Stimulated activated CD4-positive, alpha-beta T cell treated with anti-CD3 and anti-CD28 coated beads, Interleukin-4, amount 100 ng/mL, for 4 hours (primary cell): ENCODE data around the gene SCFD2.

ENCODE experiments used
- DNase-seq, 2 experiments: peaks; one replicate each; pipeline ENCODE4 v3.0.0-alpha.2; 2020

Gene SCFD2

GRCh38 chr4:53132132-53132891 is 233.5 kb downstream of the SCFD2 start:
- no peak for DNase-seq

GRCh38 chr4:53131562-53131925 is 234.3 kb downstream of the SCFD2 start:
- DNase-seq, result no peak

GRCh38 chr4:53130896-53131561 is 234.8 kb downstream of the SCFD2 start:
- DNase-seq, result no peak

- DNase-seq, result no peak
These were observed 237.0 kb downstream of the SCFD2 start for GRCh38 chr4:53128706-53129357.

- no peak for DNase-seq
These were observed 237.6 kb downstream of the SCFD2 start for GRCh38 chr4:53128231-53128630.

GRCh38 chr4:53127365-53127764 is 238.5 kb downstream of the SCFD2 start:
- DNase-seq, result no peak

- no peak for DNase-seq
These were observed 239.8 kb downstream of the SCFD2 start for GRCh38 chr4:53126099-53126498.

- DNase-seq, result no peak
These were observed 242.0 kb downstream of the SCFD2 start for GRCh38 chr4:53123819-53124218.

- no peak for DNase-seq
These were observed 242.7 kb downstream of the SCFD2 start for GRCh38 chr4:53123171-53123570.

- no peak for DNase-seq
These were observed 243.4 kb downstream of the SCFD2 start for GRCh38 chr4:53122280-53123116.

GRCh38 chr4:53121264-53121865 is 244.5 kb downstream of the SCFD2 start:
- no peak for DNase-seq

GRCh38 chr4:53120778-53121177 is 245.1 kb downstream of the SCFD2 start:
- no peak for DNase-seq

- no peak for DNase-seq
These were observed 246.2 kb downstream of the SCFD2 start for GRCh38 chr4:53119680-53120079.

GRCh38 chr4:53118676-53119075 is 247.2 kb downstream of the SCFD2 start:
- DNase-seq, result no peak

GRCh38 chr4:53116954-53117353 is 248.9 kb downstream of the SCFD2 start:
- DNase-seq, result no peak

GRCh38 chr4:53113431-53114225 is 252.2 kb downstream of the SCFD2 start:
- no peak for DNase-seq

GRCh38 chr4:53105313-53105712 is 260.5 kb downstream of the SCFD2 start:
- no peak for DNase-seq

GRCh38 chr4:53103481-53103880 is 262.4 kb downstream of the SCFD2 start:
- DNase-seq, result no peak

GRCh38 chr4:53101191-53101581 is 264.7 kb downstream of the SCFD2 start:
- DNase-seq, result no peak

GRCh38 chr4:53100501-53101190 is 265.2 kb downstream of the SCFD2 start:
- no peak for DNase-seq

GRCh38 chr4:53098681-53099121 is 267.2 kb downstream of the SCFD2 start:
- no peak for DNase-seq
